Lower leg skin (tissue), 4 donors: ENCODE measurements around the gene MAEA. TPM values are rescaled to one million over a fixed set of nuclear protein-coding genes. Genes with fewer than 3 reads are reported as not detected.

Source experiments
- DNase-seq, 2 donors: peaks; one replicate each; pipeline ENCODE4 v3.0.0-alpha.2; 2019; ENCODE audit warnings: low spot score in 2 of 2
- H3K4me3 ChIP-seq: fragments of 200-600 bp; sonication (generic); 2 replicates; pipeline ENCODE4 v1.5.1; 2017; ENCODE audit warnings: mild to moderate bottlenecking, low read depth; ENCODE audit not compliant: poor library complexity, severe bottlenecking
- POLR2A ChIP-seq, 2 donors: fragments of 450-650 bp; IDR thresholded peaks; one replicate each; pipeline ENCODE4 v1.6.1; 2016 to 2017; ENCODE audit warnings: antibody characterized with exemption in 2 of 2, mild to moderate bottlenecking in 1 of 2, moderate library complexity in 1 of 2
- WGBS, 2 donors: methylation state at CpG; one replicate each; pipeline ENCODE4 v1.1.5; 2018; 5-methylcytosine and 5-hydroxymethylcytosine counted together
- intact Hi-C: fragments of 100-400 bp; cut with DNase I; formaldehyde crosslinking; loops from one replicate; pipeline ENCODE4 v1.15.0; 2023; ENCODE audit warnings: low total_unique reads
- total RNA-seq, 4 donors: library from RNA; depleted of rRNA; stranded (reverse); fragments of >200 nt; gene quantifications; one replicate each; pipeline ENCODE4 v1.1.0, GENCODE V29; 2016
- TF ChIP-seq, protein P1 (sequence below), 3 donors: fragments of 450-650 bp; IDR thresholded peaks; one replicate each; pipeline ENCODE4 v1.5.1; 2016; ENCODE audit warnings: antibody characterized with exemption in 3 of 3, mild to moderate bottlenecking in 3 of 3, moderate library complexity in 2 of 3

MAEA gene
- total RNA-seq, 4 donors from 2014 or later: 79.6 to 124 (median 89.4) TPM

GRCh38 chr4:1336088-1336491 lies 46.4 kb downstream of the MAEA start:
- 74 to 90% methylated on average over 7 of the region's 7 CpGs for WGBS, 2 donors
- TF ChIP-seq POLR2A (IDR thresholded peaks at IDR 0.05): no peak
- TF ChIP-seq, protein P1, sequence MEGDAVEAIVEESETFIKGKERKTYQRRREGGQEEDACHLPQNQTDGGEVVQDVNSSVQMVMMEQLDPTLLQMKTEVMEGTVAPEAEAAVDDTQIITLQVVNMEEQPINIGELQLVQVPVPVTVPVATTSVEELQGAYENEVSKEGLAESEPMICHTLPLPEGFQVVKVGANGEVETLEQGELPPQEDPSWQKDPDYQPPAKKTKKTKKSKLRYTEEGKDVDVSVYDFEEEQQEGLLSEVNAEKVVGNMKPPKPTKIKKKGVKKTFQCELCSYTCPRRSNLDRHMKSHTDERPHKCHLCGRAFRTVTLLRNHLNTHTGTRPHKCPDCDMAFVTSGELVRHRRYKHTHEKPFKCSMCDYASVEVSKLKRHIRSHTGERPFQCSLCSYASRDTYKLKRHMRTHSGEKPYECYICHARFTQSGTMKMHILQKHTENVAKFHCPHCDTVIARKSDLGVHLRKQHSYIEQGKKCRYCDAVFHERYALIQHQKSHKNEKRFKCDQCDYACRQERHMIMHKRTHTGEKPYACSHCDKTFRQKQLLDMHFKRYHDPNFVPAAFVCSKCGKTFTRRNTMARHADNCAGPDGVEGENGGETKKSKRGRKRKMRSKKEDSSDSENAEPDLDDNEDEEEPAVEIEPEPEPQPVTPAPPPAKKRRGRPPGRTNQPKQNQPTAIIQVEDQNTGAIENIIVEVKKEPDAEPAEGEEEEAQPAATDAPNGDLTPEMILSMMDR (IDR thresholded peaks at IDR 0.05): no peak
- H3K4me3 ChIP-seq: no peak overlapping the region
- intact Hi-C loops: loop anchor here (10.0 kb wide), 1 partner anchor 201 kb away; no protein-coding TSS in a partner anchor
- no peak for DNase-seq

DNA sequence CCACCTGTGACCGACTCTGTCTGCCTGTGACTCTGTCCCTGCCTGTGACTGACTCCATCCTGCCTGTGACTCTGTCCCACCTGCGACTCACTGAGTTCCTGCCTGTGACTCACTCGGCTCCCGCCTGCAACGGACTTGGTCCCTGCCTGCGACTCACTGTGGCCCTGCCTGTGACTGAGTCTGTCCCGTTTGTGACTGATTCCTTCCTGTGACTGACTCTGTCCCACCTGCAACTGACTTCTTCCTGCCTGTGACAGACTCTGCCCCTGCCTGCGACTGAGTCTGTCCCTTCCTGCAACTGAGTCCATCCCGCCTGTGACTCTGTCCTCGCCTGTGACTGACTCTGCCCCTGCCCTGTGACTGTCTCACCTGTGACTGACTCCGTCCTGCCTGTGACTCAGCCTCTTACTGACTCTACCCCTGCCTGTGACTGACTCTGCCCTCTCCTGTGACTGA lies 47.7 kb downstream of the MAEA start:
- TF ChIP-seq, protein P1 (IDR thresholded peaks at IDR 0.05): no peak
- no peak for TF ChIP-seq POLR2A (IDR thresholded peaks at IDR 0.05)
- H3K4me3 ChIP-seq: no peak overlapping the region
- 76 to 80% methylated on average over 11 of the region's 11 CpGs for WGBS, 2 donors
- DNase-seq: no peak
- intact Hi-C loops: loop anchor here (10.0 kb wide), 1 partner anchor 203 kb away; no protein-coding TSS in a partner anchor

DNA sequence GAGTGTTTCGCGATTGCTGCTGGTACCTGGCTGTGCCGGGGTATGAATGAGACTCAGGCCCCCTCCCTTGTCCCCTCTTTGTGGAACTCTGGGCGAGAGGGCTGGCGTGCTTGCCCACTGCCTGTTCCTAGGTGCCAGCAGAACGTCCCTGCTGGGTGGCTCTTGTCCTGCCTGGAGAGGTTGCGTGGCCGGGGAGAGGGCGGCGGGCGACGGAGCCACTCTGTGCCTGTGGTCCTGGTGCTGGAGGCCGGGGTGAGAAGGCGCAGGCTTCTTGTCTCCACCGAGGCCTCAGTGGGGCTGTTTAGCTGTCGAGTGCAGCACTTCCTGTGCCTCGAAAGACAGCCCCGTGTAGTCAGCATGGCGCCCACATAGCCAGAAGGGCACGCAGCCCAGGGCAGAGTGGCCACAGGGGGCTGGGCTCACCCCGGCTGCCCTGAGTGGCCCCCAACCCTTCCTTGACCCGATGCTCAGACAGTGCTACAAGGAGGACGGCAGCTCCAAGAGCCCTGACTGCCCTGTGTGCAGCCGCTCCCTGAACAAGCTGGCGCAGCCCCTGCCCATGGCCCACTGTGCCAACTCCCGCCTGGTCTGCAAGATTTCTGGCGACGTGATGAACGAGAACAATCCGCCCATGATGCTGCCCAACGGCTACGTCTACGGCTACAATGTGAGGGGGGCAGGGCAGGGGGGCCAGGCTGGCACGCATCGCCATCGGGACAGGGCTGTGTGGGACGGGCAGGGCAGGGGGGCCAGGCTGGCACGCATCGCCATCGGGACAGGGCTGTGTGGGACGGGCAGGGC lies 48.5 kb downstream of the MAEA start:
- TF ChIP-seq POLR2A (IDR thresholded peaks at IDR 0.05): no peak
- TF ChIP-seq, protein P1 (IDR thresholded peaks at IDR 0.05): no peak
- no peak overlapping the region for H3K4me3 ChIP-seq
- intact Hi-C loops: loop anchor here (10.0 kb wide), 1 partner anchor 203 kb away; no protein-coding TSS in a partner anchor
- WGBS, 2 donors: 94% methylated on average over 32 to 41 of the region's 41 CpGs
- no peak for DNase-seq

DNA sequence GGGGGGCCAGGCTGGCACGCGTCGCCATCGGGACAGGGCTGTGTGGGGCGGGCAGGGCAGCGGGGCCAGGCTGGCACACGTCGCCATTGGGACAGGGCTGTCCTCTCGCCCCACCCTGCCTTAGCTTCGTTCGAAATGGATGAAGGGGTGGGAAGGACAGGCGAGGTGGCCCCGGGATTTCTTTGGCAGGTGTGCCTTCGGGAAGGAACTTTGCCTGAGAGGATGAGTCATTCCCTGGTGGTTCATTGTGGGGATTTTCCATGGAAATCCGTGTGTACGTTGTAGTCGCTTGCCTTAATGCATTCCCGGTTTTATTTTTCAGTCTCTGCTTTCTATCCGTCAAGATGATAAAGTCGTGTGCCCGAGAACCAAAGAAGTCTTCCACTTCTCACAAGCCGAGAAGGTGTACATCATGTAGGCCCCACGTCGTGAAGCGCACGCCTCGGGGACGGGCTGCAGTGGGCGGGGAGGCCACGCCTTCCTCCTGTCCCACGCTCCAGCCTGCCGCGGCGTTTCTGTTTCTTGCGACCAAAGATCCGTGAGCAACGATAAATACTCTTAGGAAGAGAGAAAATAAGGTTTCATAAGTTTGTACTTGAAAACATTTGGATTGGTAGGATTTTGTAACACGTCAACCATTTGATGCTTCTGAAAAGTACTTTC lies 49.2 kb downstream of the MAEA start:
- DNase-seq: no peak
- WGBS, 2 donors: 90 to 91% methylated on average over 38 of the region's 38 CpGs
- intact Hi-C loops: loop anchor here (10.0 kb wide), 1 partner anchor 204 kb away; no protein-coding TSS in a partner anchor
- no peak overlapping the region for H3K4me3 ChIP-seq
- TF ChIP-seq, protein P1 (IDR thresholded peaks at IDR 0.05): no peak
- TF ChIP-seq POLR2A (IDR thresholded peaks at IDR 0.05): no peak

GRCh38 chr4:1339489-1339888 lies 49.8 kb downstream of the MAEA start:
- DNase-seq: no peak
- intact Hi-C loops: loop anchor here (10.0 kb wide), 1 partner anchor 205 kb away; no protein-coding TSS in a partner anchor
- 97 to 98% methylated on average over 38 of the region's 38 CpGs for WGBS, 2 donors
- TF ChIP-seq, protein P1 (IDR thresholded peaks at IDR 0.05): no peak
- no peak for TF ChIP-seq POLR2A (IDR thresholded peaks at IDR 0.05)
- H3K4me3 ChIP-seq: no peak overlapping the region
